HG03045 (cell line): ENCODE data around the gene DDN.
A peak's percentile ranks its signal among the peaks of the same experiment; 100 is the strongest.

Source experiments
- ATAC-seq: cut with Tn5 transposase; IDR thresholded peaks from one replicate; pipeline ENCODE4 v1.9.1; 2021; ENCODE audit warnings: mild to moderate bottlenecking, moderate library complexity; ENCODE audit not compliant: unreplicated experiment

Gene DDN

DNA sequence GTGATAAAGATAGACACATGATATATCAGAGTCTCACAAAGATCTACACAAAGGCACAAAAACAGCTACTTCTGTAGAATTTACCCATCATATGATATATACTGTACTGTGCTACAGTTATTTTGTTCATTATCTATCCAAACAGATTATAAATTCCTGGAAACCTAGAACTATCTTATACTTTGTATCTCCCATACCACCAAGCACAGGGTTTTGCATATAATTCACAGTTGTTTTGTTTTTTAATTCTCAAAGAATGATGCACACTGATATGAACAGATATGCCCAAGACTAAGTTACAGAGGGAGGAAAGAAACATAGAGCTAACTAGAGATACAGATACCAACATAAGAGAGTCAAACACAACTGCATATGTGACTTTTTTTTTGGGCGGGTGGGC, 16.0 kb upstream of the DDN start:
- no peak for ATAC-seq

DNA sequence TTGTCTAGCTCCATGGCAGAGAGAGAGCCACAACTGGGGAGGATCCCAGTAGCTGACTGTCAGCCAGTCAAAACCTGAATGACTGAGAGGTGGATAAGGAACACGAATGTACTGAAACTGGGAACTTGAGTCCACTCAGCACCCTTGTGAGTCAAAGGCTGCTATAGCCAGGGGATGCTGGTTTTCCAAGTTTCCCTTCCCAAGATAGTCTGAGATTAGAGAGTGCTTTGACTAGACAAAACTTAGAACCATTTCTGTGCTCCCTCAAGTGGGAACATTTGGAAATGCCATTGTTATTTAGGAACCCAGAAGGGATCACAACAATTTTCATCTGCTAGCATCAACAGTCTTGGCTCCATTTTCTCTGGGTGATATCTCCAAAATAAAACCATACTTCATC, 15.4 kb upstream of the DDN start:
- no peak for ATAC-seq

DNA sequence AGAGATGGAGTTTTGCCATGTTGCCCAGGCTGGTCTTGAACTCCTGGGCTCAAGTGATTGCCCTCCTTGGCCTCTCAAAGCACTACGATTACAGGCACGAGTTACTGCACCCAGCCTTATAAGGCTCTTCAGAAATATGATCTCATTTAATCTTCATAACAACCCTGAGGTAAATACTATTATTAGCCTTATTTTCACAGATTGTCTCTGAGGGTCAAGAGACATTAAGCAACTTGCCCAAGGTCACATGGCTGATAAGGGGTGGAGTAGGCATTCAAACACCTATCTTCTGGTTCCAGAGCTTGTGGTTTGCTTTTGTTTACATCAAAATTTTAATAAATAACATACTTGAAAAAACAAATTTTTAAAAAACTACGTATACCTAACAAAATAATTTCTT, 14.3 kb upstream of the DDN start:
- no peak for ATAC-seq

DNA sequence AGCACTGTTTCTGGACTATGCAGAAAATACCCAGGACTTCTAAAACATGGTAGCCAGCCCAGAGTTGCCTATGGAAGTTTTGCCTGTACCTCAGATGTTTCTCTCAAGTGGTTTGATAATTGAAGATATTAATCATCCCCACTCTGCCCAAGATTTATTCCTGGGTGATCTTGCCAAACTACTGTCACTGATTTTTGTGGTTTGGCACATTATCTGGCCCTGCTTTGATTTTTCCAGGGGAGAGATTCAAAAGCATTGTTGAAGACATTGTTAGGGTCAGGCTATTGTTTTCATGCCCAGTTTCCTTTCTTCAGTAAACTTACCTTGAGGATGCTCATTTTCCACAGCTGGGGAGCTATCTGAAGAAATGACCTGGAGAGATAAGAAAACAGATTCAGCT, 13.6 kb upstream of the DDN start:
- ATAC-seq, result no peak

DNA sequence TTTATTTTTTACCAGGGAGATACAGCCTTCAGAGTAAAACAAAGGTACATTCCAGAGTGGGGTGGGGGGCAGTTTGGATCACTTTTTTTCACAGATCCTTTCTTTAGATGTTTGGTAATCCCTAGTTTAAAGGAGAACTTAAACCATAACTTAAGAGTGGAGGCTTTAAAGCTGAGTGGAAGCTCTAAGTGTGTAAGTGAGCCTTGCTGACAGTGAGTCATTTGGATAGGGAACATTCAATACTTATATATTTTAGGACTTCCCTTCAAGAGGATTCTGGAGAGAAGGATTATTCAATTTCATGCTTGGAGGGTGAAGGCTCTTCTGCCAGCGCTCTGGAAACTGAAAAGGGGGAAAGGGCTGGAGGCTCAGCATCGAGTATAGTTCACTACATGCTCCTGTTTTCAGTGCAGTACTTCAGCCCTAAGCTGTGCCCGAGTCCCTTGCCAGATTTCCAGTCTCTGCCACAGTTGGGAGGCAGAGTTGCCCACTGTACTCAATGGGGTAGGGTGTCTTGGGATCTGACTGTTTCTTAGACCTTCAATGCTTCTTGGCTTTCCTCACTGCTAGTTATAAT, 11.0 kb upstream of the DDN start:
- no peak for ATAC-seq

DNA sequence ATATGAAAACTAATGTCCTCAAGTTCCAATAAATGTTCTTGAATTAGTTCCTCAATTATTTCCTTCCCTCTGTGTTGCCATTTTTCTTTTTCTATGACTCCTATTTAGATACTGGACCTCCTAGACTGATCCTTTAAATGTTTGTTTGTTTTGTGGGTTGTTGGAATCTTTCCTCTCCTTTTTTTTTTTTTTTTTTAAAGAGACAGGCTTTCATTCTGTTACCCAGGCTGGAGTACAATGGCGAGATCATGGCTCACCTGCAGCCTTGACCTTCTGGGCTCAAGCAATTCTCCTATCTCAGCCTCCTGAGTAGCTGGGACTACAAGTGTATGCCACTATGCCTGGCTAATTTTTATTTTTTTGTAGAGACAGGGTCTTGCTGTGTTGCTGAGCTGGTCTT, 9.8 kb upstream of the DDN start:
- ATAC-seq, result no peak

DNA sequence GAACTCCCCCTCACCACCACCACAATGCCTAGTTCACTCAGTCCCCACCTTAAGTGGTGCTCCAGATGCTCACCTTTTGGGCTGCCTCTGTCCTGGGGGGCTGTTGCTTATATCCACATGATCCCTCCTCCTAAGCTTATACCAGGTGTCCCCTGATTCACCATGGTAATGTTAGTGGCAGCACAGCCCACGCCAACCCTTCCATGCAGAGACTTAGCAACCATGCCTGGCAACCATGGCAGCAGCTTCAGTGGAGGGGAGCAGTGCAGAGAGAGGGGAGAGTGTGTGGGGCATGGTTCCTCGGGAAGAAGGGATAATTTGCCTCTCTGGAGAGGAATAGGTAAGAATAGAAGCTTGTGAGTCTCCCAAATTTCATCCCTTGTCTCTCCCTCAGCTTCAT, 1.2 kb upstream of the DDN start:
- no peak for ATAC-seq

DNA sequence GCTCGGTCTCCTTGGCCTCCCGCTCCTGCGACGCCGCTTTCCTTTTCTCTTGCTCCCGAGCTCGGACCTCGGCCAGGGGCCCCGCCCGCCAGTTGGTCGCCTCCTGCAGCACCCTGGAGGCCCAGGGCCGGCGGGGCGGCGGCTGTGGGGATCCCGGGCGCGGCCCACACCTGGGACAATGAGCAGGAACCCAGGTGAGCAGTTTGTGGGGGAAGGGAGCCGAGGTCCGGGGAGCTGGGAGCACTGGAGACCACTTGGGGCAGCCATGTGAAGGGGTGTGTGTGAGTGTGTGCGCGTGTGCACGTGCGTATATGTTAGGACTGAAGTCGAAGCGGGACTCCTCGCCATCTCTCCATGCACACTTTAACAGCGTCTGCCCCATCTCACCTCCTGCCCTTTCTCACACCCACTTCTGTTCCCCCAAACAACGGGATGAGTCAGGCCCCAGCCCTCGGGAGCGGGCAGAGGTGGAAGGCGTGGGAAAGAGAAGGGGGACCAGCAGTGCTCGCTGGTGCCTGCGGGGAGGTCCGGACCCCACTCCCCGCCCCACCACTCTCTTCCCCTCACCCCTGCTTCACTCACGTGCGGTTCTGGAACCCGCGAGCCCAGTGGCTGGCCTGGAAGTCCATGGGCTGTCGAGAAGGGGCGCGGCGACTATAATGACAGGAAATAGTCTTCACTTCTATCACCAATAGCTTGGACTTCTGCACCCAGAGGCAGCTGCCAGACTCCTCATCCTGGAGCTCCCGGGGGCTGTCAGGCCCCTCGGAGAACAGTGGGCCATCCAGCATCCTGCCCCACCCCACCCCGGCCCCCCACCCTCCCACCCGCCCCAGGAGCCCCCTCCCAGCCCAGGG, 450 bp downstream of the DDN start:
- ATAC-seq, result peak; percentile 3

DNA sequence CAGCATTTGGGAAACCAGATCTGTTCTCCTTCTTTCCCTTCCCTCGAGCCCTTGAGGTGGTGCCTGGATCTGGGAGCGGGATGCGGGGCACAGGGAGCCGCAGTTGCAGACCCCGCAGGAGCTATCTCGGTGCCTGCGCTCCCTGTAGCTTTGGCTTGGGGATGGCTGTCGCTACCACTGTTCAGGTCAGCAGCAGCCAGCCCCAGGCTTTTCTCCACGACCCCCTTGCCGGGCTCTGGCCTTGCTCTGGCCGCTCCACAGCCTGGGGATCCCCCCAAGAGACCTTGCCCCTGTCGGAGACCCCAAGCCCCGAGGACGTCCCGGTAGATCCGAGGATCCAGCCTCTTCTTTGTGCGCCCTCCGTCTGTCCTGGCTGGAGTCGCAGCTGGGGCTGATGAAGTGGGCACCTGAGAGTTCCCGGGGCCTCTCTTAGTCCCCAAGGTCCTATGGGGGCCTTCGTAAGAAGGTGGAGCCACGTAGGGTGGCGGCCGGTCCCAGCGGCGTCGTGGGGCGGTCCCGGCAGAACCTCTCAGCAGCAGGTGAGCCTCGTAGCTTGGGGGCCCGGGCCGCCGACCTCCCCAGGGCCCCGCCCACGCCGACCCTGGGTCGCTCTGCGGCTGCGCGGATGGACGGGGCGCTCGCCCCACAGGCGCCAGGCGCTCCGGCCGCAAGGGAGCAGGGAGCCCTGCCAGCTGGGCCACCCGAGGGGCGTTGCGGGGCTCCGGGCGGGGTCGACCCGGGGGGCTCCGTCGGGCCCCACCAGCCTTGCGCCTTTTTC, 1.3 kb downstream of the DDN start:
- ATAC-seq, result peak; percentile 40

DNA sequence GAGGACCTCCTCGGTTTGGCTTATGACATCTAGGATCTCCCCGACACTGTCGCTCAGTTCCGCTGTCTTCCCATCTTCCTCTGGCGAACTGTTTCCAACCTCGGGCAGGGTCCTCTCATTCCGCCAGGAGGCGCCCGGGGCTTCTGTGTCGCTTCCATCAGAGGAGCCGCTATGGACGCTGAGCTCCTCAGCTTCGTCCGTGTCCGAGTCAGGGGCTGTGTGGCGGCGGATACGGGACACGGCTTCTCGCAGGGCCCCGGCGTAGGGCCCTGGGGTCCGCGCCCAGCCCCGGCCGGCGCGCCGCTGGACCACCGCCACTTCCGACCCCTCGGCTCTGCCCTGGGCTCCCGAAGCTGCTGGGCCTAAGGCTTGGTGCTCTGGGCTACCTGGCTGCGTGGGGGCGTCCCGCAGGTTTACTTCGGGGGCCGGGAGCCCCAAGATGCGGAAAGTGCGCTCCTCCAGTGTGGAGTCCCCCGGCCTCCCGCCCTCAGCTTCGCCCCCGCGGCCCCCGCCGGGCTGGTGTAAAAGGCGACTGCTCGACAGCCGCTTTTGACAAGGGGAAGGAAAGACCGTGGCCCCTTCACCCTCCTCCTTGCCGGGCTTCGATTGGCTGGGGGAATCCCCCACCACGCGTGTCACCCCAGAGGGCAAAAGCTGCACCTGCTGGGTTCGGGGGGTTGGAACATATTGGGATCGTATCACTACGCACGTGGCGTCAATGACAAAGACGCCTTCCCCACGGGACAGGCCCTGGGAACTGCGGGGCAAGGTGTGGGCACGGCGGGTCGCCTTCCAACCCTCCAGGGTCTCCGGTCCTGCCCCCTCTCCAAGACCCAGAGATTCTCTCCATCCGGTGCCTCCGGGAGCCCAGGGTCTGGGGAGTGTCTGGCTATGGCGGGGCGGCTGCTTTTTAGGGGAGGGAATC, 2.1 kb downstream of the DDN start:
- ATAC-seq, result no peak

DNA sequence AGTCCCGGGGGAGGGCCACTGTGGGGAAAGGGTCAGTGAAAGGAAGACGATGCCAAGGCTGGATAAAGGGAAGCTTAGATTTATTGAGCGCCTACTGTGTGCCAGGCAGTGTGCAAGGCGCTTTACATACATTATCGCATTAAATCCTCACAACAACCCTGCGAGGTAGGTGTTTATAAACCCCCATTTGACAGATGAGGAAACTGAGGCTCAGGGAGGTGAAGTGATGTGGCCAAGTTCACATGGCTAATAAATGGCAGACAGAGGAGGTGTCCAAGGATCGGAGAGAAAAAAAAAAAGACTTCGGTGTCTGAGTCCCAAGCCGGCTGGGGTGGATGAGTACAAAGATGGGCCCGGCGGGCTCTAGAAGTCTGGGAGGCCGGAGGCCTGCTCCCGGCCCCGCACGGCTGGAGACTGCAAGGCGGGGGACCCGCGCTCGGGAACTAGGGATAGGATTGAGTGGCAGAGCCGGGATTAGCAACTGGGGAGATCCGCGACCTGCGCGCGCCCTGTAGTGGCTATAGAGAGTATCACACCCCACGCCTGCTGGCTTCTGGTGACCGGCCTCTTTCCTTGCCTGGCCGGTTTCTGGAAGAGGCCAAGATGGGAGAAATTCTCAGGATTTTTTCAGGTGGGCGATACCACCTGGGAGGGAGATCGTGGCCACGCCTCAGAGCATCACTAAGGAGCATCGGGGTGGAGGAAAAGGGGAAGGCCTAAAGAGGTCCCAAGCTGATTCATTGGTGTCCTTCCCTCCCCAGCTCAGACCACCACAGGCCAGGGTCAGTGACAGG, 3.9 kb downstream of the DDN start:
- ATAC-seq, result no peak

DNA sequence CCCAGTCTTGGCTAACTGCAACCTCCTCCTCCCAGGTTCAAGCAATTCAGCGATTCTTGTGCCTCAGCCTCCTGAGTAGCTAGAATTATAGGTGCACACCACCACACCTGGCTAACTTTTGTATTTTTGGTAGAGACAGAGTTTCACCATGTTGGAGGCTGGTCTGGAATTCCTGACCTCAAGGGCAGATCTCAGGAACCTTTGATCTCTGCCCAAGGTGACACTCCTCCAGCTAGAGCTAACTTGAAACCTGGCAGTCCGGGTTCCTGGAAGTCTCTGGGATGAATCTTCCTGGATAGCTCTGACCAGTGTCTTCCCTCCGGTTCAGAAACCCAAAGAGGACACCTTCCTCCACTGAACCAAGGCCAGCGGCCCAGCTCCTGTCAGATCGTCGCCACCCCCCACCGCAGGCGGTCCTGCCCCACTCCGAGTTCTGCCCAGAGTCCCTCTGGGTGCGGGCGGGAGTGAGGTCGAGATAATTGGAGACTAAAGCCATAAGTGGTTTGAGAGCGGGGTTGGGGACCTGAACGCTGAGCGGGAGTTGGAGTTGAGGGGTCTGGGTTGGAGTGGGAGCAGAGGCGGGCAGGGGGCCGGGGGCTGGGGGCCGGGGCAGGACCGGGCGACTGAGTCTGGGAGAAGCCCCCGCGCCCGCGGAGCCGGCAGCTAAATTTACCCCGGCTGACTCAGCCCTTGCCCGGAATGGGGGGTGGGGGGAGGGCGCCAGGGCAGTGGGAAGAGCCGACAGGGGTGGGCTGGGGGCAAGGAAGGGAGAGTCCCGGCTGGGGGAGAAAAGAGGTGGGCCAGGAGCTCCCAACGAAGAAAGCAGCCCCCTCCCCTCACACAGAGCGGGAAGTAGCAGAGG, 4.7 kb downstream of the DDN start:
- ATAC-seq, result no peak

DNA sequence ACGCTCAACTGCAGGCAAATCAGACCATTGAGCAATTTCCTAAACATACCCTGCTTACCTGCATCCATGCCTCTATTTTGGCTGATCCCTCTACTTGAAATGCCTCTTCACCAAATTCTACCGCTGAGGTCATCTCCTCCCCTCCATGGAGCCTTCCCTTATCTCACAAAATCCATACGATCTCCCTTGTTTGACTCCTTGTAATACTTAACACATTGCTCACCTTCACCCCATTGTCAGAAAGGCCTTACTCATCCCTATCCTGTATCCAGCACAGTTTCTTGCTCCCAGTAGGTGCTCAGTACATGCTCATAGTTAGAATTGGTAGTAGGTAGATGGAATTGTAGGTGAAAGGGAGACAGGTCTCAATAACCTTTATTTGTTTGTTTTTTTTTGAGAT, 5.4 kb downstream of the DDN start:
- no peak for ATAC-seq

DNA sequence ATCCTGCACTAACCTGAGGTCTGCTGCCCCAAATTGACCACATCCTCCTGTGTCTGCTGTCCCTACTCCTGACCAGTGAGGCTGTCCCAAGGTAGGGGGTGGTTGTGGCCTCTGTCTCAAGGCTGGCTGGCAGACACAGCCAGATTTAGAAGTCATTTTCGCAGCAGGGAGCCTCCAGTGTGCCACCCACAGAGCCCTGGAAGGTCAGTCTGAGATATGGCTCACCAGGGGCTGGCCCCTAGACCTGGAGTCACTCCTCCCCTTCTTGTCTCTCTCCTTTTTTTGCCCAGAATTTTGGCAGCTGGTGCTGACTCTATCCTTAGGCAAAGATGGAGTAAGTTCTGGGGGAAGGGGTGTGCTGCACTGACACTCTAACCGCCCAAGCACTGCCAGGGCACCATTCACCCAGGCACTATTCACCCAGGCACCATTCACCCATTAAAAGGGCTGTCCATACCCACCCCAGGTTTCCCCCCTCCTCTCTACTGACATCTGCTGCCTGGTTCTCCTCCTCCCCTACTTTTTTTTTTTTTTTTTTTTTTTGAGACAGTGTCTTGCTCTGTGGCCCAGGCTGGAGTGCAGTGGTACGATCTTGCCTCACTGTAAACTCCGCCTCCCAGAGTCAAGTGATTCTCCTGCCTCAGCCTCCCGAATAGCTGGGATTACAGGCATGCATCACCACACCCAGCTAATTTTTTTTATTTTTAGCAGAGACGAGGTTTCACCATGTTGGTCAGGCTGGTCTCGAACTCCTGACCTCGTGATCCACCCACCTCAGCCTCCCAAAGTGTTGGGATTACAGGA, 7.7 kb downstream of the DDN start:
- ATAC-seq, result no peak

DNA sequence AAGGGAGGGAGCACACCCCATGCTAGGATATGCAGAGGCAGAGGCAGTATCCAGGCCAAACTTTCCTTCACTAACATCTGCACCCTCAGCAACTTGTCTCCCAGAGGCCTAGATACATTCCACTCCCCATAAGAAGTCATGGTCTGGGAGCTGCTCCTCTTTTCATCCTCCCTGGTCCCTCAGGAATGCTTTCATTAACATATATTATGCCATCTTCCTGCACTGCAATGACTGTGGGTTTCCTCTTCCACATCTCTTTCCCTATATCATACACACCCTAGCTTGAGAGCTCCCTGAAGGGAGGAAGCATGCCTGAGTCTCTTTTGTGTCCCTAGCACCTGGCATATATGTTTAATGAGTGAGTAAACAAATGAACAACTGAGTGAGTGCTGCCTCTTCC, 8.6 kb downstream of the DDN start:
- no peak for ATAC-seq

DNA sequence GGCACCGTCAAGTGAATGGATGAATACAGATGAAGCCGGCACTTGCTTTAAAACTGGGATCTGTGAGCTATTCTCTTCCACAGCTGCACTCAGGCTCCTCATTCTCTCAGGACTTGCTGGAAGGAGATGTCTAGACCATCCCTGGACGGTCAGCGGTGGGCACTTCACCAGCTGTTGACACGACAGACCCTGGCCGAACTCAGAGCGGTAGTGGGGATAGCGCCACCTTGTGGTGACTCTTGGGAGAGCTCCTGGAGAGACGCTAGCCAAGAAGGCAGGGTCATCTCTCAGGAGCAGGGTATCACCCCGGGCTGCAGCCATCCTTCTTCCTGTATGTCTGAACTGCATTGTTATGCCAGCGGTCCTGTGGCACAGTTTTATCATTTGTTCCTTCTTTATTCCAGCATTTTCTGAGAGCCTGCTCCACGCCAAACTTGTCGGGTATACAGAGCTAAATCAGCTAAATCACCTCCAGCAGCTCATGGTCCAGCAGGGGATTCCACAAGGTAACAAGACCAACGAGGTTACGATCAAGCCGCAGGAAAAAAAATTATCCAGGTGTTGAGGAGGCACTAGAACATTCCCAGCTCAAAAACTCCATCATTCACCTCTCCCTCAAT, 11.0 kb downstream of the DDN start:
- no peak for ATAC-seq

DNA sequence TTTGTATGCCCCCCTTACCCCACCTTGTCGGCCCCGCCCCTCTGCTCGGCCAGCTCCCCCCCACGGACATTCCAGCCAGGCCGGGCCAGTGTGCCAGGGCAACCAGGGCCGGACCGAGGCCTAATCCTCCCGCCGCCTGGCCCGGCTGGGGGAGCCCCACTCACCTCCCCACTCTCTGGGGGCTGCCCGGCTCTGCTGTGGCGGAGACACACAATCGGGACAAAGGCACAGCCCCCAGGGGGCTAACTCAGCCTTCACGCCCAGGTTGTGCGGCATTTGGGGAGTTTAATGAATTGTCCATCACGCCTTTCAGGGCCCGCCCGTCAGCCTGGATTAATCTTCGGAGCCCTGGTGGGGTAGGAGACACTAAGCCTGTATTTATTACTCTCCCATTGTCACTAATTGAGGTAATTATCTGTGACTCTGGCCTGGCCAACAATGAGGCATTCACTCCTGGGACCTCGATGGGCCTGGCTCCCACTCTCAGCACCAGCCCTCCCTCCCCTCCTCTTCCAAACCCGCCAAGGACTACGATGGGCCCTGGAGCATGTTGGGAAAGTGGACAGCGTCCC, 12.4 kb downstream of the DDN start:
- no peak for ATAC-seq

DNA sequence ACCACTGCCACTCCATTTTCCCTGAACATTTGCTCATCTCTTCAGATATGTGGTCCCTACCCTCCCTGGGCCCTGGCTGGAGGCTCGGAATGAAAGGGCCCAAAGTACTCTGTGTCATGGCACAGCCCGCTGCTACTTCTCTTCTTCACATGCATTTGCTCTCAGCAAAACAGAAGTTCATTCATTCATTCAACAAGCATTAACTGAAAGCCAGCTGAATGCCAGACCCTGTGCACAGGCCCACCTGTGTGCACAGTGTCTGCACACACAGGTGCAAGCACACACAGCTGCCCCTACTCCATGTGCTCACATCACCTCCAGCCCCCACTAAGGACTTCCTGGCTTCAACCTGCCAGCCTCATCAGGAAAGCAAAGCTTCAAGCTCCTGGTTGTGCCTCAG, 13.3 kb downstream of the DDN start:
- ATAC-seq, result no peak
